Panc1 (cell line): Measurements from ENCODE around the gene MSLN.

Source experiments
- POLR2AphosphoS5 ChIP-seq: IDR thresholded peaks from 2 replicates; pipeline ENCODE4 v1.6.1; 2012; ENCODE audit warnings: mild to moderate bottlenecking, low read depth, low read length, moderate library complexity
- SIN3A ChIP-seq: IDR thresholded peaks from 2 replicates; pipeline ENCODE4 v1.6.1; 2012; ENCODE audit warnings: low read depth, mild to moderate bottlenecking, low read length, moderate library complexity, borderline replicate concordance; ENCODE audit not compliant: insufficient read depth
- TCF7L2 ChIP-seq: IDR thresholded peaks from 2 replicates; pipeline ENCODE4 v1.6.1; 2011; ENCODE audit warnings: mild to moderate bottlenecking, low read depth, low read length, inconsistent platforms
- TF ChIP-seq, protein P1 (sequence below): fragments of 450-650 bp; IDR thresholded peaks from 2 replicates; pipeline ENCODE4 v1.5.1; 2017; ENCODE audit warnings: mild to moderate bottlenecking
- TF ChIP-seq, protein P2 (sequence below), 2 experiments: IDR thresholded peaks; 2 replicates each; pipeline ENCODE4 v1.6.1; 2011 to 2012; ENCODE audit warnings: low read depth in 2 of 2, control low read depth in 1 of 2, low read length in 1 of 2, mild to moderate bottlenecking in 1 of 2, moderate library complexity in 1 of 2; ENCODE audit not compliant: insufficient read depth in 1 of 2

DNA sequence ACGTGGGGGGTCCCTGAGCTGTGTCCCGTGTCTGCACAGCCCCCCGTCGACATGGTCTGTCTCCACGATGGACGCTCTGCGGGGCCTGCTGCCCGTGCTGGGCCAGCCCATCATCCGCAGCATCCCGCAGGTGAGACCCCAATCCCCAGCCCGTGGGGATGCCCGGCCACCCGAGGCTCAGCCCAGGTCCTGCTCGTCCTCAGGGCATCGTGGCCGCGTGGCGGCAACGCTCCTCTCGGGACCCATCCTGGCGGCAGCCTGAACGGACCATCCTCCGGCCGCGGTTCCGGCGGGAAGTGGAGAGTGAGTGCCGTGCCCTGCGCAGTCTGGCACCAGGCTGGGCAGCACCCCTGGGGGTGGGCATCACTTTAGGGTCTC, 4.9 kb downstream of the MSLN start:
- TF ChIP-seq, protein P1, sequence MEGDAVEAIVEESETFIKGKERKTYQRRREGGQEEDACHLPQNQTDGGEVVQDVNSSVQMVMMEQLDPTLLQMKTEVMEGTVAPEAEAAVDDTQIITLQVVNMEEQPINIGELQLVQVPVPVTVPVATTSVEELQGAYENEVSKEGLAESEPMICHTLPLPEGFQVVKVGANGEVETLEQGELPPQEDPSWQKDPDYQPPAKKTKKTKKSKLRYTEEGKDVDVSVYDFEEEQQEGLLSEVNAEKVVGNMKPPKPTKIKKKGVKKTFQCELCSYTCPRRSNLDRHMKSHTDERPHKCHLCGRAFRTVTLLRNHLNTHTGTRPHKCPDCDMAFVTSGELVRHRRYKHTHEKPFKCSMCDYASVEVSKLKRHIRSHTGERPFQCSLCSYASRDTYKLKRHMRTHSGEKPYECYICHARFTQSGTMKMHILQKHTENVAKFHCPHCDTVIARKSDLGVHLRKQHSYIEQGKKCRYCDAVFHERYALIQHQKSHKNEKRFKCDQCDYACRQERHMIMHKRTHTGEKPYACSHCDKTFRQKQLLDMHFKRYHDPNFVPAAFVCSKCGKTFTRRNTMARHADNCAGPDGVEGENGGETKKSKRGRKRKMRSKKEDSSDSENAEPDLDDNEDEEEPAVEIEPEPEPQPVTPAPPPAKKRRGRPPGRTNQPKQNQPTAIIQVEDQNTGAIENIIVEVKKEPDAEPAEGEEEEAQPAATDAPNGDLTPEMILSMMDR, result no peak
- no peak for TF ChIP-seq POLR2AphosphoS5
- no peak for TF ChIP-seq SIN3A
- TF ChIP-seq, protein P2, sequence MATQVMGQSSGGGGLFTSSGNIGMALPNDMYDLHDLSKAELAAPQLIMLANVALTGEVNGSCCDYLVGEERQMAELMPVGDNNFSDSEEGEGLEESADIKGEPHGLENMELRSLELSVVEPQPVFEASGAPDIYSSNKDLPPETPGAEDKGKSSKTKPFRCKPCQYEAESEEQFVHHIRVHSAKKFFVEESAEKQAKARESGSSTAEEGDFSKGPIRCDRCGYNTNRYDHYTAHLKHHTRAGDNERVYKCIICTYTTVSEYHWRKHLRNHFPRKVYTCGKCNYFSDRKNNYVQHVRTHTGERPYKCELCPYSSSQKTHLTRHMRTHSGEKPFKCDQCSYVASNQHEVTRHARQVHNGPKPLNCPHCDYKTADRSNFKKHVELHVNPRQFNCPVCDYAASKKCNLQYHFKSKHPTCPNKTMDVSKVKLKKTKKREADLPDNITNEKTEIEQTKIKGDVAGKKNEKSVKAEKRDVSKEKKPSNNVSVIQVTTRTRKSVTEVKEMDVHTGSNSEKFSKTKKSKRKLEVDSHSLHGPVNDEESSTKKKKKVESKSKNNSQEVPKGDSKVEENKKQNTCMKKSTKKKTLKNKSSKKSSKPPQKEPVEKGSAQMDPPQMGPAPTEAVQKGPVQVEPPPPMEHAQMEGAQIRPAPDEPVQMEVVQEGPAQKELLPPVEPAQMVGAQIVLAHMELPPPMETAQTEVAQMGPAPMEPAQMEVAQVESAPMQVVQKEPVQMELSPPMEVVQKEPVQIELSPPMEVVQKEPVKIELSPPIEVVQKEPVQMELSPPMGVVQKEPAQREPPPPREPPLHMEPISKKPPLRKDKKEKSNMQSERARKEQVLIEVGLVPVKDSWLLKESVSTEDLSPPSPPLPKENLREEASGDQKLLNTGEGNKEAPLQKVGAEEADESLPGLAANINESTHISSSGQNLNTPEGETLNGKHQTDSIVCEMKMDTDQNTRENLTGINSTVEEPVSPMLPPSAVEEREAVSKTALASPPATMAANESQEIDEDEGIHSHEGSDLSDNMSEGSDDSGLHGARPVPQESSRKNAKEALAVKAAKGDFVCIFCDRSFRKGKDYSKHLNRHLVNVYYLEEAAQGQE (IDR thresholded peaks at IDR 0.05; ENCODE audit: insufficient read depth in 1 of 2, low read depth in 2 of 2, low read length in 1 of 2), result no peak
- no peak for TF ChIP-seq TCF7L2
